Neural cell (in vitro differentiated cells): Measurements from ENCODE around the gene RPRD1B. TPM values are rescaled to one million over a fixed set of nuclear protein-coding genes. Genes with fewer than 3 reads are reported as not detected.

Experiments used
- H2AFZ ChIP-seq: fragments of 200-600, 300-800 bp; sonication (generic), shearing (Covaris generic); 2 replicates; pipeline ENCODE4 v1.6.0; 2014; ENCODE audit warnings: low read depth, mild to moderate bottlenecking, antibody characterized with exemption, low read length, moderate library complexity
- H3F3A ChIP-seq: fragments of 200-600 bp; shearing (Covaris generic); 2 replicates; pipeline ENCODE4 v1.6.1; 2016; ENCODE audit warnings: mild to moderate bottlenecking, moderate library complexity, mixed read lengths, antibody characterized with exemption, low read length; ENCODE audit not compliant: insufficient read depth, poor library complexity, severe bottlenecking
- H3K27ac ChIP-seq: fragments of 200-600, 300-800 bp; sonication (generic), shearing (Covaris generic); 2 replicates; pipeline ENCODE4 v1.5.1; 2014; ENCODE audit warnings: mild to moderate bottlenecking, low read length, moderate library complexity
- H3K27me3 ChIP-seq: fragments of 300-800, 200-600 bp; sonication (generic), shearing (Covaris generic); 2 replicates; pipeline ENCODE4 v1.6.0; 2014; ENCODE audit warnings: mild to moderate bottlenecking, low read depth, low read length, moderate library complexity; ENCODE audit not compliant: insufficient read depth
- H3K36me3 ChIP-seq: fragments of 300-800, 200-600 bp; sonication (generic), shearing (Covaris generic); 2 replicates; pipeline ENCODE4 v1.5.1; 2014; ENCODE audit warnings: mild to moderate bottlenecking, antibody characterized with exemption, low read length, moderate library complexity; ENCODE audit not compliant: insufficient read depth
- H3K4me2 ChIP-seq: fragments of 300-800, 200-600 bp; sonication (generic), shearing (Covaris generic); 2 replicates; pipeline ENCODE4 v1.6.0; 2014; ENCODE audit warnings: mild to moderate bottlenecking, low read length
- H3K4me3 ChIP-seq: fragments of 300-800, 200-600 bp; sonication (generic), shearing (Covaris generic); 2 replicates; pipeline ENCODE4 v1.5.1; 2014; ENCODE audit warnings: mild to moderate bottlenecking, low read length, moderate library complexity
- H3K79me2 ChIP-seq: fragments of 200-600 bp; shearing (Covaris generic); replicated peaks from 2 replicates; pipeline ENCODE4 v1.6.0; 2014; ENCODE audit warnings: mild to moderate bottlenecking, low read length, moderate library complexity; ENCODE audit not compliant: insufficient read depth
- H3K9ac ChIP-seq: fragments of 300-800, 200-600 bp; sonication (generic), shearing (Covaris generic); 2 replicates; pipeline ENCODE4 v1.6.1; 2016; ENCODE audit warnings: mild to moderate bottlenecking, low read length, mixed read lengths
- H3K9me2 ChIP-seq: fragments of 200-600 bp; shearing (Covaris generic); 2 replicates; pipeline ENCODE4 v1.6.1; 2016; ENCODE audit warnings: mild to moderate bottlenecking, low read length, mixed read lengths; ENCODE audit not compliant: insufficient read depth
- H3K9me3 ChIP-seq: fragments of 200-600, 300-800 bp; sonication (generic), shearing (Covaris generic); 2 replicates; pipeline ENCODE4 v1.6.1; 2016; ENCODE audit warnings: mild to moderate bottlenecking, mixed run types, low read length, moderate library complexity, mixed read lengths
- H4K20me1 ChIP-seq: fragments of 200-600 bp; shearing (Covaris generic); 2 replicates; pipeline ENCODE4 v1.6.1; 2016; ENCODE audit warnings: mild to moderate bottlenecking, mixed run types; ENCODE audit not compliant: insufficient read depth
- EP300 ChIP-seq: fragments of 450-650 bp; conservative IDR thresholded peaks from 2 replicates; pipeline ENCODE4 v1.6.1; 2014; ENCODE audit warnings: antibody characterized with exemption, mild to moderate bottlenecking, moderate library complexity; ENCODE audit not compliant: poor library complexity, severe bottlenecking
- EZH2 ChIP-seq: fragments of 200-600, 300-800 bp; shearing (Covaris generic), sonication (generic); IDR thresholded peaks from 2 replicates; pipeline ENCODE4 v1.6.1; 2014; ENCODE audit warnings: antibody characterized with exemption, low read length, borderline replicate concordance, mild to moderate bottlenecking; ENCODE audit not compliant: insufficient read depth, poor library complexity, severe bottlenecking
- MXI1 ChIP-seq: fragments of 450-650 bp; conservative IDR thresholded peaks from 2 replicates; pipeline ENCODE4 v1.6.1; 2014; ENCODE audit warnings: antibody characterized with exemption, mild to moderate bottlenecking; ENCODE audit not compliant: poor library complexity, severe bottlenecking
- POLR2AphosphoS5 ChIP-seq: IDR thresholded peaks from 2 replicates; pipeline ENCODE4 v1.6.1; 2012
- RAD21 ChIP-seq: fragments of 450-650 bp; conservative IDR thresholded peaks from 2 replicates; pipeline ENCODE4 v1.6.1; 2014; ENCODE audit warnings: antibody characterized with exemption, mild to moderate bottlenecking, moderate library complexity
- REST ChIP-seq: IDR thresholded peaks from 2 replicates; pipeline ENCODE4 v1.6.1; 2012; ENCODE audit warnings: borderline replicate concordance
- SMC3 ChIP-seq: fragments of 450-650 bp; conservative IDR thresholded peaks from 2 replicates; pipeline ENCODE4 v1.6.1; 2014; ENCODE audit warnings: antibody characterized with exemption, mild to moderate bottlenecking, moderate library complexity; ENCODE audit not compliant: poor library complexity
- TAF1 ChIP-seq: IDR thresholded peaks from 2 replicates; pipeline ENCODE4 v1.6.1; 2012; ENCODE audit warnings: low read depth
- polyA plus RNA-seq: library from polyadenylated mRNA; depleted of rRNA; stranded (reverse); fragments of >200 nt; gene quantifications from 2 replicates; pipeline ENCODE4 v1.2.3, GENCODE V29; 2014
- TF ChIP-seq, protein P1 (sequence below): fragments of 450-650 bp; IDR thresholded peaks from 2 replicates; pipeline ENCODE4 v1.5.1; 2014; ENCODE audit warnings: antibody characterized with exemption, mild to moderate bottlenecking, moderate library complexity; ENCODE audit not compliant: poor library complexity, severe bottlenecking

Gene RPRD1B
- polyA plus RNA-seq, 1 donor from 2014 or later = 23.4 TPM

DNA sequence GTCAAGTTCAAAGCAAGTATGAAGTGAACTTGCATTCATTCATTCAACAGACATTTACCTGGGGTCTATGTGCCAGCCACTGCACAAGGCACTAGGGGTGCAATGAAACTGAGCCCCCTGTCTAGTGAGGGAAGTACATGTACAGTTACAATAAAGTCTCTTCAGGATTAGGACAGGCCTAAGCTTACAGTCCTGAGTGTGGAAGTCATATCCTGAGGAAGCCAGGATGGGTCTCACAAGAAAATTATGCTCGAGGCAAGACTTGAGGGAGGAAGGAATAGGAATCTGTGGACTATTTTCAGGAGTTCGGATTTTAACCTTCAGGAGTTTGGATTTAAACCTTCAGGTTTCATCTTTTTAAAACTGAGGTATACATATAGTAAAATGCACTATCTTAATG is 19.7 kb upstream of the RPRD1B start:
- no peaks in the 10 kb centered on the region for H3K27me3 ChIP-seq
- no peaks in the 10 kb centered on the region for H3K9me2 ChIP-seq
- TF ChIP-seq, protein P1, sequence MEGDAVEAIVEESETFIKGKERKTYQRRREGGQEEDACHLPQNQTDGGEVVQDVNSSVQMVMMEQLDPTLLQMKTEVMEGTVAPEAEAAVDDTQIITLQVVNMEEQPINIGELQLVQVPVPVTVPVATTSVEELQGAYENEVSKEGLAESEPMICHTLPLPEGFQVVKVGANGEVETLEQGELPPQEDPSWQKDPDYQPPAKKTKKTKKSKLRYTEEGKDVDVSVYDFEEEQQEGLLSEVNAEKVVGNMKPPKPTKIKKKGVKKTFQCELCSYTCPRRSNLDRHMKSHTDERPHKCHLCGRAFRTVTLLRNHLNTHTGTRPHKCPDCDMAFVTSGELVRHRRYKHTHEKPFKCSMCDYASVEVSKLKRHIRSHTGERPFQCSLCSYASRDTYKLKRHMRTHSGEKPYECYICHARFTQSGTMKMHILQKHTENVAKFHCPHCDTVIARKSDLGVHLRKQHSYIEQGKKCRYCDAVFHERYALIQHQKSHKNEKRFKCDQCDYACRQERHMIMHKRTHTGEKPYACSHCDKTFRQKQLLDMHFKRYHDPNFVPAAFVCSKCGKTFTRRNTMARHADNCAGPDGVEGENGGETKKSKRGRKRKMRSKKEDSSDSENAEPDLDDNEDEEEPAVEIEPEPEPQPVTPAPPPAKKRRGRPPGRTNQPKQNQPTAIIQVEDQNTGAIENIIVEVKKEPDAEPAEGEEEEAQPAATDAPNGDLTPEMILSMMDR = no peak
- no peak for TF ChIP-seq POLR2AphosphoS5
- TF ChIP-seq SMC3 = no peak
- no peak for TF ChIP-seq REST
- TF ChIP-seq TAF1 = no peak
- TF ChIP-seq EP300 = no peak
- TF ChIP-seq RAD21 = no peak
- no peak for TF ChIP-seq MXI1
- TF ChIP-seq EZH2 = no peak
- H3K4me3 ChIP-seq = no peak overlapping the region
- no peak overlapping the region for H3K27ac ChIP-seq
- H3K79me2 ChIP-seq = peaks cover 15% of the 10 kb centered on the region
- no peak overlapping the region for H3K9ac ChIP-seq
- H3F3A ChIP-seq = no peaks in the 10 kb centered on the region
- no peak overlapping the region for H3K4me2 ChIP-seq
- H3K36me3 ChIP-seq = no peaks in the 10 kb centered on the region
- H2AFZ ChIP-seq = no peak overlapping the region
- no peaks in the 10 kb centered on the region for H3K9me3 ChIP-seq
- no peaks in the 10 kb centered on the region for H4K20me1 ChIP-seq

DNA sequence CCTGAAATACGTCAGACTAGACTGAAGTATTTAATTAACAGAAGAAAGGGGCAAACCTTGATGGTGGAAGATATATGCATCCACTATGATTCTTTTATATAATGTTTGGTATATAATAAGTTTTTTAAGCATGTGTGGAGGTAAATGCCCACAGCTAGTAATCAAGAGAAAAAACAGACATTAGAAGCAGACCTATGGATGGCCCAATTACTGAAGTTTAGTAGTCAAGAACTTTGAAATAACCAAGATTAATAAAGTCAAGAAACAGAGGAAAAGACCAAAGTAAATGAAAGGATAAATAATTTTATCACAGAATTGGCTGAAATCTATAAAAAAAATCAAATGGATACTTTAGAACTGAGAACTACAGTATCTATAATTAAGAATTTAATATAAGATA is 15.6 kb upstream of the RPRD1B start:
- no peaks in the 10 kb centered on the region for H3K27me3 ChIP-seq
- no peaks in the 10 kb centered on the region for H4K20me1 ChIP-seq
- TF ChIP-seq REST (no peak), TAF1 (no peak), SMC3 (no peak), EZH2 (no peak), RAD21 (no peak), EP300 (no peak), POLR2AphosphoS5 (no peak), MXI1 (no peak)
- TF ChIP-seq, protein P1 = no peak
- no peak overlapping the region for H3K27ac ChIP-seq
- no peak overlapping the region for H3K4me2 ChIP-seq
- H2AFZ ChIP-seq = no peak overlapping the region
- H3K9me2 ChIP-seq = no peaks in the 10 kb centered on the region
- H3F3A ChIP-seq = no peaks in the 10 kb centered on the region
- H3K9ac ChIP-seq = no peak overlapping the region
- H3K9me3 ChIP-seq = no peaks in the 10 kb centered on the region
- peaks cover 38% of the 10 kb centered on the region for H3K79me2 ChIP-seq
- no peaks in the 10 kb centered on the region for H3K36me3 ChIP-seq
- H3K4me3 ChIP-seq = no peak overlapping the region
